Caco-2 (cell line): Measurements from ENCODE around the gene STARD4. TPM values are rescaled to one million over a fixed set of nuclear protein-coding genes. Genes with fewer than 3 reads are reported as not detected.

Source experiments
- BruUV-seq: library from RNA; stranded (reverse); fragments of 400-500 nt; replicated peaks from 2 replicates; lab custom pipeline; 2021; lab: Mats Ljungman, UMichigan
- CTCF ChIA-PET: fragments of 300-600 bp; sonication (Branson Sonifier 250); formaldehyde crosslinking; loops from one replicate; lab custom pipeline; 2022; ENCODE audit warnings: antibody characterized with exemption; lab: Charles Lee
- POLR2A ChIA-PET: fragments of 300-600 bp; sonication (Branson Sonifier 250); formaldehyde crosslinking; loops from one replicate; lab custom pipeline; 2022; ENCODE audit warnings: antibody characterized with exemption; lab: Charles Lee
- DNase-seq, 2 experiments: peaks; one replicate each; pipeline versions ENCODE4 v3.0.0 to v3.0.0-alpha.2; 2020 to 2022
- H3K27me3 ChIP-seq: replicated peaks from 2 replicates; pipeline ENCODE4 v1.6.0; 2011; ENCODE audit warnings: low read length; ENCODE audit not compliant: control insufficient read depth, insufficient read depth
- H3K36me3 ChIP-seq: 2 replicates; pipeline ENCODE4 v1.5.1; 2011; ENCODE audit warnings: low read length; ENCODE audit not compliant: control insufficient read depth, insufficient read depth
- H3K4me1 ChIP-seq: fragments of 250-450 bp; sonication (Bioruptor Pico); 2 replicates; pipeline ENCODE4 v1.5.1; 2020; ENCODE audit warnings: mild to moderate bottlenecking
- H3K4me3 ChIP-seq: 2 replicates; pipeline ENCODE4 v1.5.1; 2011; ENCODE audit warnings: low read depth, mild to moderate bottlenecking, control low read depth, low read length
- H3K9me3 ChIP-seq: fragments of 250-450 bp; sonication (Bioruptor Pico); 2 replicates; pipeline ENCODE4 v1.5.1; 2020; ENCODE audit warnings: mild to moderate bottlenecking, moderate library complexity
- H3K27ac Mint-ChIP-seq: one replicate; pipeline ENCODE4 v1.8.0; 2022; ENCODE audit warnings: mixed read lengths; ENCODE audit not compliant: unreplicated experiment
- H3K27me3 Mint-ChIP-seq: one replicate; pipeline ENCODE4 v1.8.0; 2022; ENCODE audit warnings: mixed read lengths; ENCODE audit not compliant: insufficient read depth, unreplicated experiment
- H3K36me3 Mint-ChIP-seq: one replicate; pipeline ENCODE4 v1.8.0; 2022; ENCODE audit warnings: mild to moderate bottlenecking, mixed read lengths; ENCODE audit not compliant: insufficient read depth, unreplicated experiment
- H3K4me1 Mint-ChIP-seq: one replicate; pipeline ENCODE4 v1.8.0; 2022; ENCODE audit warnings: low read depth, mixed read lengths; ENCODE audit not compliant: unreplicated experiment
- H3K4me3 Mint-ChIP-seq: one replicate; pipeline ENCODE4 v1.8.0; 2022; ENCODE audit warnings: mild to moderate bottlenecking, moderate library complexity, mixed read lengths; ENCODE audit not compliant: unreplicated experiment
- H3K9me3 Mint-ChIP-seq: one replicate; pipeline ENCODE4 v1.8.0; 2022; ENCODE audit warnings: mixed read lengths; ENCODE audit not compliant: unreplicated experiment
- CTCF ChIP-seq, 2 experiments: fragments of 200-600 bp in 1 of 2; IDR thresholded peaks; 1 replicate in 1 of 2; 2 replicates in 1 of 2; pipeline versions ENCODE4 v1.5.1 to v1.8.0; 2011 to 2022; ENCODE audit warnings: antibody characterized with exemption in 1 of 2, control low read depth in 1 of 2, inconsistent platforms in 1 of 2, low read depth in 1 of 2, low read length in 1 of 2, mild to moderate bottlenecking in 1 of 2, moderate library complexity in 1 of 2; ENCODE audit not compliant: insufficient read depth in 1 of 2, severe bottlenecking in 1 of 2, unreplicated experiment in 1 of 2
- intact Hi-C: fragments of 100-400 bp; cut with micrococcal nuclease; formaldehyde crosslinking; loops from one replicate; pipeline ENCODE4 v1.10.0; 2022; ENCODE audit not compliant: unreplicated experiment
- total RNA-seq: library from RNA; stranded (reverse); gene quantifications from 2 replicates; pipeline ENCODE4 v1.2.3, GENCODE V29; 2022

STARD4 gene
- total RNA-seq, 1 experiment from 2014 or later, result 113 TPM

GRCh38 chr5:111557111-111557510 lies 44.8 kb upstream of the STARD4 start:
- H3K4me3 Mint-ChIP-seq, result no peak overlapping the region
- CTCF ChIA-PET, result no interaction called here
- H3K4me1 Mint-ChIP-seq, result no peaks in the 10 kb centered on the region
- H3K36me3 Mint-ChIP-seq, result no peaks in the 10 kb centered on the region
- no peak for DNase-seq
- intact Hi-C loops, result loop anchor here (10.0 kb wide), 1 partner anchor 288 kb away; no protein-coding TSS in a partner anchor
- H3K4me3 ChIP-seq, result no peak overlapping the region
- no peaks in the 10 kb centered on the region for H3K9me3 ChIP-seq
- H3K27me3 ChIP-seq, result no peaks in the 10 kb centered on the region
- no peaks in the 10 kb centered on the region for H3K36me3 ChIP-seq
- no TSS peak for BruUV-seq
- H3K27me3 Mint-ChIP-seq, result peaks cover 17% of the 10 kb centered on the region
- H3K27ac Mint-ChIP-seq, result no peak overlapping the region
- POLR2A ChIA-PET, result no interaction called here
- no peak for TF ChIP-seq CTCF (IDR thresholded peaks at IDR 0.05; ENCODE audit: insufficient read depth in 1 of 2, low read depth in 1 of 2, low read length in 1 of 2, severe bottlenecking in 1 of 2, unreplicated experiment in 1 of 2)
- H3K4me1 ChIP-seq, result no peaks in the 10 kb centered on the region
- H3K9me3 Mint-ChIP-seq, result no peaks in the 10 kb centered on the region

DNA sequence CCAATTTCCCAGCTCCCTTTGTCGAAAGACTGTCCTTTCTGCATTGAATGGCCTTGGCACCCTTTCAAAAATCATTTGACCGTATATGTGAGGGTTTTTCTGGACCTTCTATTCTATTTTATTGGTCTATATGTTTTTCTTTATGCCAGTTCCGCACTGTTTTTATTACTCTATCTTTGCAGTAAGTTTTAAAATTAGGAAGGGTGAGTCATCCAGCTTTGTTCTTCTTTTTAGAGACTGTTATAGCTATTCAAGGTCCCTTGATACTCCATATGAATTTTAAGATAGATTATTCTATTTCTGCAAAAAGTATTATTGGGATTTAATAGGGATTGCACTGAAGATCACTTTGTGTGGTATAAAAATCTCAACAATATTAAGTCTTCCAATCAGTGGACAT lies 44.2 kb upstream of the STARD4 start:
- Mint-ChIP-seq H3K4me3 (no peak overlapping the region), H3K4me1 (no peaks in the 10 kb centered on the region), H3K36me3 (no peaks in the 10 kb centered on the region), H3K27ac (no peak overlapping the region), H3K27me3 (peaks cover 17% of the 10 kb centered on the region), H3K9me3 (no peaks in the 10 kb centered on the region)
- DNase-seq, result no peak
- H3K4me3 ChIP-seq, result no peak overlapping the region
- intact Hi-C loops, result loop anchor here (10.0 kb wide), 1 partner anchor 288 kb away; no protein-coding TSS in a partner anchor
- H3K27me3 ChIP-seq, result no peaks in the 10 kb centered on the region
- H3K9me3 ChIP-seq, result no peaks in the 10 kb centered on the region
- no peaks in the 10 kb centered on the region for H3K4me1 ChIP-seq
- H3K36me3 ChIP-seq, result no peaks in the 10 kb centered on the region
- TF ChIP-seq CTCF (IDR thresholded peaks at IDR 0.05; ENCODE audit: insufficient read depth in 1 of 2, low read depth in 1 of 2, low read length in 1 of 2, severe bottlenecking in 1 of 2, unreplicated experiment in 1 of 2), result no peak
- CTCF ChIA-PET, result no interaction called here
- BruUV-seq, result no TSS peak
- POLR2A ChIA-PET, result interaction anchor here (0.6 kb wide), 1 partner anchor 278 kb away, joined by 3 read pairs; no protein-coding TSS in a partner anchor

GRCh38 chr5:111555760-111556159 lies 43.4 kb upstream of the STARD4 start:
- ChIA-PET POLR2A (no interaction called here), CTCF (no interaction called here)
- Histone ChIP-seq H3K9me3 (no peaks in the 10 kb centered on the region), H3K4me3 (no peak overlapping the region), H3K27me3 (no peaks in the 10 kb centered on the region), H3K4me1 (no peaks in the 10 kb centered on the region), H3K36me3 (no peaks in the 10 kb centered on the region)
- BruUV-seq, result no TSS peak
- no peak for TF ChIP-seq CTCF (IDR thresholded peaks at IDR 0.05; ENCODE audit: insufficient read depth in 1 of 2, low read depth in 1 of 2, low read length in 1 of 2, severe bottlenecking in 1 of 2, unreplicated experiment in 1 of 2)
- H3K4me1 Mint-ChIP-seq, result no peaks in the 10 kb centered on the region
- H3K9me3 Mint-ChIP-seq, result no peaks in the 10 kb centered on the region
- no peaks in the 10 kb centered on the region for H3K36me3 Mint-ChIP-seq
- no peak for DNase-seq
- H3K4me3 Mint-ChIP-seq, result no peak overlapping the region
- intact Hi-C loops, result loop anchor here (10.0 kb wide), 1 partner anchor 289 kb away; no protein-coding TSS in a partner anchor
- no peak overlapping the region for H3K27ac Mint-ChIP-seq
- peaks cover 17% of the 10 kb centered on the region for H3K27me3 Mint-ChIP-seq
